GM12872 (cell line): ENCODE results near the gene SYNJ2.

Experiments
- TF ChIP-seq, protein P1 (sequence below): IDR thresholded peaks from 3 replicates; pipeline ENCODE4 v1.5.1; 2011; ENCODE audit warnings: low read depth, mild to moderate bottlenecking, low read length, moderate library complexity; ENCODE audit not compliant: insufficient read depth

The SYNJ2 gene

DNA sequence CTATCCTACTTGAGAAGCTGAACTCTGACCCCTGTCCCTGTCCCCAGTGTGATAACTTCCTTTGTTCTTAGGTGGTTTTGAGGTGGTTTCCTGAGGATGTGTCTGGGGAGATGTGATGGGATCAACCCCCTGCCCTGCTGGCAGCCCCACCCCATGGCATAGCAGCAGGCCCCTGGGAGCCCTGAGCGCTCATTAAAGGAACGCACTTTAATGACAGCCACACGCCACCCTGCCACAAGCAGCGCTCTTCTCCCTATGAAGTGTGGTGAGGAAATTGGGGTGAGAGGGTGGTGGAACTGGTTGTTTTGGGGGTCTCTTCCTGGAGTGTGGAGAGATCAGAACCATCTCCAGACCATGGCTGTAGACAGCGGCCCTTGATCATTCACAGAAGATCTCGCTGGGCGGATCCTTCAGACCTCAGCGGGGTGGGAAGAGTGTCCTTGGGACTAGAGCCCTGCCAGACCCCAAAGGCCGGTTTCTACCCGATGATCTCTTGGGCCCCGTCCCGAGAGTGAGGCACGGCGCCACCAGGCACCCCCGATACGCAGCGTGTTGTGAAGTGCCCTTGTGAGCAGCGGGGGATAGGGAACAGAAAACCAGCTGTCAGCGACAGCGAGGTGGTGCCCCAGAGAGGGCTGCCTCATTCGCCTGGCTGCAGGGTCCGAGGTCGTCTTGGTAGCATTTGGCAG, 45.4 kb downstream of the SYNJ2 start:
- TF ChIP-seq, protein P1, sequence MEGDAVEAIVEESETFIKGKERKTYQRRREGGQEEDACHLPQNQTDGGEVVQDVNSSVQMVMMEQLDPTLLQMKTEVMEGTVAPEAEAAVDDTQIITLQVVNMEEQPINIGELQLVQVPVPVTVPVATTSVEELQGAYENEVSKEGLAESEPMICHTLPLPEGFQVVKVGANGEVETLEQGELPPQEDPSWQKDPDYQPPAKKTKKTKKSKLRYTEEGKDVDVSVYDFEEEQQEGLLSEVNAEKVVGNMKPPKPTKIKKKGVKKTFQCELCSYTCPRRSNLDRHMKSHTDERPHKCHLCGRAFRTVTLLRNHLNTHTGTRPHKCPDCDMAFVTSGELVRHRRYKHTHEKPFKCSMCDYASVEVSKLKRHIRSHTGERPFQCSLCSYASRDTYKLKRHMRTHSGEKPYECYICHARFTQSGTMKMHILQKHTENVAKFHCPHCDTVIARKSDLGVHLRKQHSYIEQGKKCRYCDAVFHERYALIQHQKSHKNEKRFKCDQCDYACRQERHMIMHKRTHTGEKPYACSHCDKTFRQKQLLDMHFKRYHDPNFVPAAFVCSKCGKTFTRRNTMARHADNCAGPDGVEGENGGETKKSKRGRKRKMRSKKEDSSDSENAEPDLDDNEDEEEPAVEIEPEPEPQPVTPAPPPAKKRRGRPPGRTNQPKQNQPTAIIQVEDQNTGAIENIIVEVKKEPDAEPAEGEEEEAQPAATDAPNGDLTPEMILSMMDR: no peak

DNA sequence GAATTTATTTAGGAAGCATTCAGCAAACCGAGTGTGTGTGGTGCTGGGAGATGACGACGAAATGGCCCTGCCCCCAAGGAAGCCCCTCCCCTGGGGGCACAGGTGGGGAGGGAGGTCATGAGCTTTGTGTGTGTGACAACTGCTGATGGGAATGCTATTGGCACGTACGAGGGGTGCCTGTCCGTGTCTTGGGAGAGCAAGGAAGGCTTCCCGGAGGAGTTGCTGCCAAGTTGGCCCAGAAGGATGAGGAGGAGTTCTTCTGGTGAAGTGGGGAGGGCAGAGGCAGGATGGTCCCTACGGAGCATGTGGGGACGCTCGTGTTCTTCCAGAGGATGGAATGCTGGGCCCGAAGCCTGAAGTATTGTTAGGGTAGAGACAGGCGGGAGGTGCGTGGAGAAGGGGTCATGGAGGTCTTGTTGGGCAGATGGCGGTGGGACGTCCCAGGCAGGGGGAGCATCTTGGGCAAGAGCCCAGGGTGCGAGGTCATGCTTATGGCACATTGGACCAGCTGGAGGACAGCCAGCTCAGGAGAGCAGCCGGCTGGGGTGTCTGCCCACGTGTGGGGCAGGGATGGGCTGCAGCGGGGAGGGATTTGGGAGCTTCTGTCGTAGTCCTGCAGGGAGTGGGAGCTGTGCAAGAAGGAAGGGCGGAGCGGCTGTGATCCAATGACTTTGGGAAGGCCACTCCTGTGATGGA, 46.1 kb downstream of the SYNJ2 start:
- TF ChIP-seq, protein P1: no peak

DNA sequence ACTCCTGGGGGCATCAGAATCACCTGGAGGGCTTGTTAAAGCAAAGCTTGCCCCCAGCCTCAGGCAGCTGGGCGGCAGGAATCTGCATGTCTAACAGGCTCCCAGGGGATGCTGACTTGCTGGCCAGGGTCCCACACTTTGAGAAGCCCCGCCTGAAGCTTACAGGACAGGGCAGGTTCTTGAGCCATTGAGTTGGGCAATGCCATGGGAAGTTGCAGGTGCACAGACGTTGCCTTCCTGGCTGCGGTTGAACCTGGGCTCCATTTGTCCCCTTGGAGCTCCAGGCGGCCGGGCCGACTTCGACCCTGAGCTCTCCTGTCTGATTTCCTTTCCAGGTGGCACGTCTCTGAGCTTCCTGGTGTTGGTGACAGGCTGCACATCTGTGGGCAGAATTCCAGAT, 46.8 kb downstream of the SYNJ2 start:
- TF ChIP-seq, protein P1: no peak

DNA sequence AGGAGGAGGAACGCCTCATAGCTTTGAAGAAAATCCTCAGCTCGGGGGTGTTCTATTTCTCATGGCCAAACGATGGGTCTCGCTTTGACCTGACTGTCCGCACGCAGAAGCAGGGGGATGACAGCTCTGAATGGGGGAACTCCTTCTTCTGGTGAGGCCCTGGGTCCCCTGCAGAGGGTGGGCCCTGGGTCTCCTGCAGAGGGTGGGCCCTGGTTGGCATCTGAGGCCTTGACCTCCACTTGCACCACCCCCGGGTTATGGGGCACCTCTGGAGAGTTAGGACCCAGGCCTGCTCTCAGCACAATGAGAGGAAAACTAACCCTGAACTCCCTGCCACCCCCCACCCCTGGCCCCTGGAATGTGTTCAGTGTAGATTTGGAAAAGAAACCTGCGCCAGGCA, 47.2 kb downstream of the SYNJ2 start:
- TF ChIP-seq, protein P1: no peak

DNA sequence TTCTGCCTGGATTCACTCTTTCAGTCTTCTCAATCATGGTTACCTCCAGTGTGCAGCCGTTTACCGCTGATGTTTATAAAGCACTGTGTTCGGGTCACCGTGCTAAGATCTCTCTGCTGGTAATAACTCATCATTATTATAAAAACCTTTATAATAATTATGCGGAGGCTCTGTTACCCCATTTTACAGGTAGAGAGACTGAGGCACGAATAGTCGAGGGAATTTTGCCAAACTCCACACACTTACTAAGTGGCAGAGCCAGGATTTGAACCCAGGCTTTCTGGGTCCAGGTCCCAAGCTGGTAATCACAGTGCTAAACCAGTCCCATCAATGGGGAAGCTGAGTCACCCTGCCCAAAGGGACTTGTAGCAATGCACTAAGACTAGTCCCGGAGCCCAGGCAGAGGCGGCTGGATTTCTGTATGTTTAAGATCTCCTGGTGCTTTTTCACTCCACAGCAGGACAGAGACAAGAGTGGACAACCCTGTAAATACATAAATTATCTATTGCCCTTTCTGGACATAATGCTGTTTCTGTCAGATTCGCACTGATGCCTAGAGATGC, 48.1 kb downstream of the SYNJ2 start:
- TF ChIP-seq, protein P1: no peak

DNA sequence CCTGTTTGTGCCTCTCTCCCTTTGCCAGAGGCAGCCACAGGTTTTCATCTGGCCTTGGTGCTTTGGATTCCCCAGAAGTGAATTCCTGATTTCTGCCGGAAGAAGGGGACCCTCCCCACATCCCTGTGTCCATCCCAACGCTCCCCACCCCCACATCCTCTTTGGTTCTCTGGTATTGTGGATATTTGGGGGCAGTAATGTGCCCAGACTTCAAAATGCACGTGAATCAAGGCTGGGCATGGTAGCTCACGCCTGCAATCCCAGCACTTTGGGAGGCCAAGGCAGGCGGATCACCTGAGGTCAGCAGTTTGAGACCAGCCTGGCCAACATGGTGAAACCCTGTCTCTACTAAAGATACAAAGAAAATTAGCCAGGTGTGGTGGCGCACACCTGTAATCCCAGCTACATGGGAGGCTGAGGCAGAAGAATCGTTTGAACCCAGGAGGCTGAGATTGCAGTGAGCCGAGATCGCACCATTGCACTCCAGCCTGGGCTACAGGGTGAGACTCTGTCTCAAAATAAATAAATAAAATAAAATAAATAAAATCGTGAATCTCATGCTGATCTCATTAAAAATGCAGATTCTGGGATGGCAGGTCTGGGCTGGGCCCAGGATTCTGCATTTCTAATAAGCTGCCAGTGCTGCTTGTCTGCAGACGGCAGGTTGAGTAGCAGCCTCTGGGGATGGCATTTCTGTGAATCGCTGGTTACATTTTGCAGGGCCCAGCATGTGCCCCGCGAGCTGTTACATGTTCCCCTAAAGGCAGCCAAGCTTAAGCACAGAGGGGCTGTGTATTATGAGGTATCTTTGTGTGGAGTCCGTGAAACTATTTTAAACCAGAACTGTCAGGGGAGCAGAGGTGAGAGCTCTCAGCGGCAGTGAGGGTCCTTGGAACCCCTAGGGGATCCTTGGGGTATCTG, 49.0 kb downstream of the SYNJ2 start:
- TF ChIP-seq, protein P1: no peak
